Measurements from ENCODE around the gene KCNJ5.

DNA sequence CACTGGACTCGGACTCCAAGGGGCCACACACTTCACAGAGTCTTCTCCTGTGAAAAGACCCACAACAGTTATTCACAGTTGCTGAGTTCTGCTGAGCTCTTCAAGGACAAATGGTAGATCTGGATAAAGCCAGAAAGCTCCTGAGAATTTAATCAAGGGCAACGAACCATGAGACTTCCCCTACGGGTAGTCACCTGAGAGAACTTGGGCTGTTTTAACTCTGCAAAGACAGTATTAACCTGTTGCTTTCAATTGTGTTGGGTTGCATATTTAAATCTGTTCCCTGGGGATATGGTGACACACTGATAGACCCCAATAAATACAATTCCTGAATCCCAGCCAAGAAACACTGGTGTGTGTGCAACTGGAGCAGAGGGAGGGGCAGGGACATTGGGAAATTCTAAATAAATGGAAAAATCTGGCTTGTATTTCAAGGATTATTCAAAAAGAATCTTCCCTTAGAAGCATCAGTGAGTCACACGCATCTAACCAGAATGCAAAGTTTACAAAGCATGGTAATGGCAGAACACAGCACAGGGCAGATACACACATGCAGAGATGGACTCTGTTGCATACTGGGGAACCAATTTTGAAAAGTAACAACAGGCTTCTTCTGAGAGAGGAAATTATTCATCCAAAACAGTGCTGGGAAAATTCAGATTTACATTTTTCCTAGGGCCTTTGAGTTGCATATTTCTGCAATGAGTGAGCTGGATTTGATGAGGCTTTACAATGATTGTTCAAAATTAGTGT is 28.1 kb upstream of the KCNJ5 start:
- TF ChIP-seq, protein P1, sequence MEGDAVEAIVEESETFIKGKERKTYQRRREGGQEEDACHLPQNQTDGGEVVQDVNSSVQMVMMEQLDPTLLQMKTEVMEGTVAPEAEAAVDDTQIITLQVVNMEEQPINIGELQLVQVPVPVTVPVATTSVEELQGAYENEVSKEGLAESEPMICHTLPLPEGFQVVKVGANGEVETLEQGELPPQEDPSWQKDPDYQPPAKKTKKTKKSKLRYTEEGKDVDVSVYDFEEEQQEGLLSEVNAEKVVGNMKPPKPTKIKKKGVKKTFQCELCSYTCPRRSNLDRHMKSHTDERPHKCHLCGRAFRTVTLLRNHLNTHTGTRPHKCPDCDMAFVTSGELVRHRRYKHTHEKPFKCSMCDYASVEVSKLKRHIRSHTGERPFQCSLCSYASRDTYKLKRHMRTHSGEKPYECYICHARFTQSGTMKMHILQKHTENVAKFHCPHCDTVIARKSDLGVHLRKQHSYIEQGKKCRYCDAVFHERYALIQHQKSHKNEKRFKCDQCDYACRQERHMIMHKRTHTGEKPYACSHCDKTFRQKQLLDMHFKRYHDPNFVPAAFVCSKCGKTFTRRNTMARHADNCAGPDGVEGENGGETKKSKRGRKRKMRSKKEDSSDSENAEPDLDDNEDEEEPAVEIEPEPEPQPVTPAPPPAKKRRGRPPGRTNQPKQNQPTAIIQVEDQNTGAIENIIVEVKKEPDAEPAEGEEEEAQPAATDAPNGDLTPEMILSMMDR (optimal IDR thresholded peaks at IDR 0.05 in 1 of 3, IDR thresholded peaks at IDR 0.05 in 1 of 3, conservative IDR thresholded peaks at IDR 0.05 in 1 of 3; ENCODE audit: extremely low read depth in 1 of 3, insufficient read depth in 2 of 3, low read length in 3 of 3): no peak
- TF ChIP-seq EZH2 (IDR thresholded peaks at IDR 0.05; ENCODE audit: low read length): no peak
